ENCODE measurements around the gene MAN1B1.
"Not testable (repeated sequence)": the region's sequence is repeated elsewhere in the genome, so short reads cannot be mapped to it uniquely, and the experiment has no call there.

The MAN1B1 gene

DNA sequence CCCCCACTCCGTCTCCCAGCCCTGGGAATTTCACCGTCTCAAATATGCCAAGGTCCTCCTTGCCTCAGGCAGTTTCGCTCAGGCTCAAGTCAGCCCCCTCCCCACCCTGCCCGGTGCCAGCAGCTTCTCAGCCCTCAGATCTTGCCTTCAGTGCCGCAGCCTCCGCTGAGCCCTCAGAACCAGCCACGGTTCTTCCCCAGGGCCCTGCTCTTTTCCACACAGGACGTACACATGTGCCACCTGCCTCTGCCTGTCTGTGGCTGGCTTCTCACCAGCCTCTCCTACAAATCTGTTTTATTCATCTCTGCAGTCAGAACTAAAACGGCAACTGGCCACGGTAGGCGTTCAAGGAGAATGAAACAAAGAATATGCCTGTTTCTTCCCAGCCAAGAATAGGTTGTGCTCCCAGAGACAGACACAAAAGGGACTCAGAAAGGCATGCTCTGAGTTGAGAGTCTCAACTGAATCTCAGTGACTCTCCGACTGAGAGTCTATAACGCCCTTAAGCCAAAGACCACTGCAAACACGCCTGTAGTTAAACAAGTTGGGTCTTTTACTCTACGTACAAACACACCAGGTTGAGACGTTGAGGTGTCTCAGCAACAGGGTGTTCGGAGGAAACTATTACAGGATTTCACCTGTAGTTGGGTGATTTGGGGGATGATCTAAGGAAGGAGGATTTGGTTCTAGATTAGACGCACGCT, 41.5 kb downstream of the MAN1B1 start:
- DNase-seq (ENCODE audit: low read depth): no peak

GRCh38 chr9:137128862-137129455, 42.2 kb downstream of the MAN1B1 start:
- DNase-seq (ENCODE audit: low read depth): no peak

DNA sequence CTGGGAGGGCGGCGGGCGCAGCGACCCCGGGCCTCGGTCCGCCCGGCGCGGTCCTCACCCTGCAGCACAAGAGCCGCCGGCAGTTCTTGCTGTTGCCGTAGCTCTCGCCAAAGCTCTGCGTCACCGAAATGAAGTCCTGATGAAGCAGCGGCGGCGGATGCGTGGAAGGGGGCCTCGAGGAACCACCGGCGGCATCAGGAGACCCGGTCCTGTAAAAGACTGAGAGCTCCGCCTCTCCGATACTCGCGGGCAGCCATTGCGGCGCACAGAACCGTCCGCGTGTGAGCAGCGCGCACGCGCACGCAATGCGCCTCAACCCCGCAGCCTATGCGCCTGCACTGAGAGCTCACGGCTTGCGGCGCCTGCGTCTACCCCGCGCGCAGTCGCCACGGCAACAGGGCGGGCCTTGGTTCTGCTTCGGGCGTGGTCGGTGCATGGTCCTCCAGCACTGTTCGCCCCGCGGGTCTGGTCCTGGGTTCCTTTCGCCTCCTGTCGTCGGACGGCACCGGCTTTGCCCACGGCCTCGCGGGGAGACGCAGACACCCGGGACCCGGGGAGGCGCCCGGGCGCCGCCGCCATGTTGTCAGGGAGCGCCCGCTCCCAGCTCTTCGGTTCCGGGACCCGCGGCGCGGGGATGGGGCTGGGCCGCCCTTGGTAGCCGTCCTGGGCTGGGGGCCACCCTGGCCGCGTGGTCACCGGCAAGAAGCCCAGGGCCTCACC, 42.8 kb downstream of the MAN1B1 start:
- peak; percentile 88 for DNase-seq (ENCODE audit: low read depth)

- DNase-seq (ENCODE audit: low read depth): no peak
These were observed 43.5 kb downstream of the MAN1B1 start for GRCh38 chr9:137130176-137130755.

DNA sequence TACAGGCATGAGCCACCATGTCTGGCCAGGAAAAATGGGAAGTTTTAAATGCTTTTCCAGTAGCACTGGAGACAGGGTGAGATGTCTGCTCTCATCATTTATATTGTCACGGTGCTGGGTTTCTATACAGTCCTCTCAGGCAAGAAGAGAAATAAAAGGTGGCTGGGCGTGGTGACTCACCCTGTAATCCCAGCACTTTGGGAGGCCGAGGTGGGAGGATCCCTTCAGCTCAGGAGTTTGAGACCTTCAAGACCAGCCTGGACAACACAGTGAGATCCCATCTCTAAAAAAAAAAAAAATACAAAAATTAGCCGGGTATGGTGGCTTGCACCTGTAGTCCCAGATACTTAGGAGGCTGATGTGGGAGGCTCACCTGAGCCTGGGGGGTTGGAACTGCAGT, 47.4 kb downstream of the MAN1B1 start:
- DNase-seq (ENCODE audit: low read depth): no peak

DNA sequence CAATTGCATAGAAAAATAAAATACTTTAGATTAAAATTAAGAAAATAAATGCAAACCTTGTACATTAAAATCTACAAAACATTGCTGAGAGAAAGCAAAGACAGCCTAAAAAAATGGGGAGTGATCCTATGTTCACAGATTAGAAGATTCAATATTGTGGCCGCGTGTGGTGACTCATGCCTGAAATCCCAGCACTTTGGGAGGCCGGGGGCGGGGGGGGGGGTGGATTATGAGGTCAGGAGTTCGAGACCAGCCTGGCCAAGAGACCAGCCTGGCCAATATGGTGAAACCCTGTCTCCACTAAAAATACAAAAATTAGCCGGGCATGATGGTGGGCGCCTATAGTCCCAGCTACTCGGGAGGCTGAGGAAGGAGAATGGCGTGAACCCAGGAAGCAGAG, 48.4 kb downstream of the MAN1B1 start:
- DNase-seq (ENCODE audit: low read depth): not testable (repeated sequence)

GRCh38 chr9:137136261-137136880, 49.6 kb downstream of the MAN1B1 start:
- no peak for DNase-seq (ENCODE audit: low read depth)

DNA sequence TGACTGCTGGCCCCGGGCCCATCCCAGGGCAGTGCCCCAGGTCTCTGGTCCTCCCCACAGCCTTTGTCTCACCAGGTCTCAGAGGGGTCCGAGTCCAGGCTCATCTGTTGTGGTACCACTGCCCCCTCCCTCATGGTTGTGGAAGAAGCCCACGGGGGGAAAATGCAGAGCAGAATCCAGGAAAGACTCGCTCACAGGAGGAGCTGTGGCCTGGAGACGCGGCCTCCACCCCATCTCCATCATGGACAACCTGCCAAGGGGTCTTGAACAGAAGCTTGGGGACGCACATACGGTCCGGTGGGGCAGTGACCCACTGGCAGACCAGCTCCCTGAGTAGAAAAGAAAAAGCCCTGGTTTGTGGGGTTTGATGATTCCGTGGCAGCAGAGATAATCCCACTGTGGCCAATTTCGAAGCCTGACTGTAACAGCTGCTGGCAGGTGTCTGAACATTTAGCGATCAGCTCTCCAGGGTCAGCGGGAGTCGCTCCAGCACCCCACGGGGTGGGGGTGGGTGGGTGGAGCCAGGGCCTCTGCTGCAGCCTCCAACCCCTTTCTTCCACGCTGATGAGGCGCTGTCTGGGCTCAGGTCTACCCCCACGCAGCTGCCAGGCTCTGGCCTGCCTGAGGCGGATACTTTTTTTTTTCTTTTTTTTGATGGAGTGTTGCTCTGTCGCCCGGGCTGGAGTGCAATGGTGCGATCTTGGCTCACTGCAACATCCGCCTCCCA, 50.3 kb downstream of the MAN1B1 start:
- no peak for DNase-seq (ENCODE audit: low read depth)

DNA sequence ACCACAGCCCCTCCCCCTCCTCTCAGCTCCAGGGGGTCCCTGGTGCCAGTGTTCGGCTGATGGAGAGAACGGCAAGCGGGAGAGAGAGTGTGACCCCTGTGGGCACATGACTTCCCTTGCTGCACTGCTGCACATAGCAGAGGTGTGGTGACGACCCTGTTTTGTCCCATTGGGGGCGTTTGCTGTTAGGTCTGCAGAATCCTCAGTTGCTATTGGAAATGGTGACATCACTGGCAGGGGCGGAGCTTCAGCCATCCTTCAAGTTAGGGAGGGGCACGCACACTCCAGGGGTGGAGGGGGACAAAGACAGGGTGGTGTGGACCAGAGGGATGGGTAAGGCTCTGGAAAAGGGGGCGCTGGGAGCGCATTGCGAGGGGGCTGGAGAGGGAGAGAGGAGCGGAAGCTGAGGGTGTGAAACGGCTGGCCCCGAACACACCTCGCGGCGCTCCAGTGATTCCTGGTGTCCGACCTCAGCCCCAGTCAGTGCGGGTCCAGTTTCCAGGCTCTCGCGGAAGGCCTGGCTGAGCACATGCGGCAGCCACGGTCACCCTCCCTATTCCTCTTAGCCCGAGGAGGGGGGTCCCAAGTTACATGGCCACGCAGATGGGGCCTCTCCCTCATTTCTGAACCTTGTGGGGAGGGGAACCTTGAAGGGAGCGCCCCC, 51.4 kb downstream of the MAN1B1 start:
- DNase-seq (ENCODE audit: low read depth): no peak

DNA sequence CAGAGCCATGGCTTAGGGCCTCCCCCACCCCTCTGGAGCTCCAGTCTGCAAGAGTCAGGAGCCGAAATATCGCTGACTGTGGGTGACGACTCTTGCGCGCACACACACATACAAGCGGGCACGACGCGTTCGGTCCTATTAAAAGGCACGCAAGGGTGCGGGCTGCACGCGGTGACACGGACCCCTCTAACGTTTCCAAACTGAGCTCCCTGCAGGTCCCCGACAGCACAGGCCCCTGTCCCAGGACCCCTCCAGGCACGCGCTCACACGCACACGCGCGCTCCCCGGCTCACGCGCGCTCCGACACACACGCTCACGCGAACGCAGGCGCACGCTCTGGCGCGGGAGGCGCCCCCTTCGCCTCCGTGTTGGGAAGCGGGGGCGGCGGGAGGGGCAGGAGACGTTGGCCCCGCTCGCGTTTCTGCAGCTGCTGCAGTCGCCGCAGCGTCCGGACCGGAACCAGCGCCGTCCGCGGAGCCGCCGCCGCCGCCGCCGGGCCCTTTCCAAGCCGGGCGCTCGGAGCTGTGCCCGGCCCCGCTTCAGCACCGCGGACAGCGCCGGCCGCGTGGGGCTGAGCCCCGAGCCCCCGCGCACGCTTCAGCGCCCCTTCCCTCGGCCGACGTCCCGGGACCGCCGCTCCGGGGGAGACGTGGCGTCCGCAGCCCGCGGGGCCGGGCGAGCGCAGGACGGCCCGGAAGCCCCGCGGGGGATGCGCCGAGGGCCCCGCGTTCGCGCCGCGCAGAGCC, 52.1 kb downstream of the MAN1B1 start, which contains the start of gene GRIN1:
Gene GRIN1, plus strand, starts transcription at position 433 of the 746 bp plus-strand sequence. CDS start 333 bp downstream, outside the sequence.
- DNase-seq (ENCODE audit: low read depth): no peak

GRCh38 chr9:137139468-137140150, 52.8 kb downstream of the MAN1B1 start:
- DNase-seq (ENCODE audit: low read depth): no peak

- DNase-seq (ENCODE audit: low read depth): no peak
These were observed 53.6 kb downstream of the MAN1B1 start for GRCh38 chr9:137140151-137141012.

DNA sequence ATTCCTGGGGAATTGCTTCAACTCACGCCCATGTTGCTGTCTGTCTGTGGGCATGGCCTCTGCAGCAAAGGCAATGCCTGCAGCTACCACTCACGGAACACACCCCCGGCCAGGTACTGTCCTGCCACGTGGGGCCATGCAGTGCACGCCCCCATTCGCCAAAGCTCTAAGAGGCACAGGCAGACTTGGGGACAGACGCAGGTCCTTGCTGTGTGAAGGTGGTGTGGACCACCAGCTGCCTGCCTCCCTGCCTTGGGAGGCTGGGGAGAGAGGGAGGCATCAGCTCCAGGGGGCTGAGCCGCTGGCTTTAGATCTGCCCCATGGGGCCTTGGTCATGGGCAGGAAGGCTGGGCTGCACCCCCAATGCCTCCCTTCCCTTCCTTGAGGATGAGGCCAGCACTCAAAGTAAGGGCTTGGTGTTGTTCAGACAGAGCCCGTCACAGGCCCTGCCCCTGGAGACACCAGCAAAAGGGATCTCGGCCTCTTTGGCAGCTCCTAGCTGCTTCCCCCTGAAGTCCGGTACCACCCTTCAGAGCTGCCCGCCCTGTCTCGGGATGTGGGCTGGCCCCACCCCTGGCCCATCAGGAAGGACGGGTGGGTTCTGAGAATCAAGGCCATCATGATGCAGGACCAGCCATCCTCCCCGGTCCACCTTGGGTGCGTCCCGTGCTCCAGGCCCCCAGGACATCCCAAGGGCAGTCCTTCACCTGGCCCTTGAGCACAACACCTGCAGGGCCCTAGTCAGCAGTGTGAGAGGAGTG, 54.4 kb downstream of the MAN1B1 start:
- DNase-seq (ENCODE audit: low read depth): no peak

- no peak for DNase-seq (ENCODE audit: low read depth)
These were observed 55.5 kb downstream of the MAN1B1 start for GRCh38 chr9:137141976-137142936.

DNA sequence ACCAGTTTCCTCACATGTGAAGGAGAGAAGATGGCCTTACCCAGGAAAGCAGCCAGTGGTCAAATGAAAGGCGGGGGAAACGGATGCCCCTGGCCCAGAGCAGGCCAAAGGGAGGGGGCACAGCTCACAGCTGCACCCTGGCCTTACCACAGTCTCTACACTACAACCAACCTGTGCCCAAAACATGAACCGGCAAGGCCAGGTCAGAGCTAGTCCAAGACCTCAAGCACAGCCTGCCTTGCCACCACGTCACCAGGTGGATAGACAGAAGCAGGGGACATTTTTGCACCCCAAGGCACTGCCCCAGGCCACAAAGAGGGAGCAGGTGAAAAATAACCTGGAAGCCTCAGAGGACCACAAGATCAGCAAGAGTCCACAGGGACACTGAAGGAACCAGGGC, 56.7 kb downstream of the MAN1B1 start:
- no peak for DNase-seq (ENCODE audit: low read depth)

DNA sequence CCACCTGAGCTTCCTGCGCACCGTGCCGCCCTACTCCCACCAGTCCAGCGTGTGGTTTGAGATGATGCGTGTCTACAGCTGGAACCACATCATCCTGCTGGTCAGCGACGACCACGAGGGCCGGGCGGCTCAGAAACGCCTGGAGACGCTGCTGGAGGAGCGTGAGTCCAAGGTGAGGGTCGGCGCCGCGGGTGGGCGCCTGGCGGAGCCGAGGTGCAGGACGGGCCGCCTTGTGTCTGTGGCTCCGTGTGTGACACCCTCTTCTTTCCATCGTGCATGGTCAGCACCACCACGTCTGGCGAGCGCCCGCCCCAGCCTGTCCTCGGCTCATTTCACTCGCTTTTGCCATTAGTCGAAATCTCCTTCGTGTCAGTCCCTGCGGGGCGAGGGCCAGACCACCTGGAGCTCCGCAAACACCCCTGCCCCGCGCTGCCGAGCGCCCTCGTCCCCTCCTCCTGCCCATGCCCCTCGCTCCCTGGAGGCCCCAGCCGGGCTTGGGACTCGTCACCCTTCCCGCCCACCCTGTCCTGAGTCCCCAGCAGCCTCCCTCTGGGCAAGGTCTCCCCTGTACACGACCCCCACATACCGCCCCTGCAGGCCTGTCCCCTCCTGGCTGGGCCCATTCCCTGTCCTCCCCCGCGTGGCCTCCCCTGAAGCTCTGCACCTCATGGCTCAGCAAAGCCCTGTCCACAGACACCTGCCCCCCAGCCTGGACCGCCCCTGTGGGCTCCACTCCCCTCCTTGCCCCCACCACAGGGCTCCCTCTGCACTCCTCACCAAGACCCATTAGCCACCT, 59.1 kb downstream of the MAN1B1 start:
- no peak for DNase-seq (ENCODE audit: low read depth)

Measured in amniotic epithelial cell (primary cell).